ENCODE measurements around the gene RAX. TPM values are rescaled to one million over a fixed set of nuclear protein-coding genes. Genes with fewer than 3 reads are reported as not detected.

The RAX gene
- total RNA-seq, 1 donor from 2014 or later = not detected

- peaks cover 26% of the 10 kb centered on the region for H3K4me1 ChIP-seq
- TF ChIP-seq POLR2AphosphoS5 (IDR thresholded peaks at IDR 0.05; ENCODE audit: insufficient read depth in 1 of 2, low read depth in 1 of 2) (no peak), POLR2A (IDR thresholded peaks at IDR 0.05) (no peak), CTCF (IDR thresholded peaks at IDR 0.05) (no peak)
- no peaks in the 10 kb centered on the region for H3K36me3 ChIP-seq
- no peaks in the 10 kb centered on the region for H3K9me3 ChIP-seq
- no peak for DNase-seq (ENCODE audit: extremely low spot score in 2 of 2)
- H3K27me3 ChIP-seq = peaks cover 16% of the 10 kb centered on the region
- no peak overlapping the region for H3K4me3 ChIP-seq
- intact Hi-C loops (cut with DNase I) = no loop called here
- H3K27ac ChIP-seq = no peak overlapping the region
These were observed 2.2 kb upstream of the RAX start for GRCh38 chr18:59275406-59275949.

- H3K27ac ChIP-seq = no peak overlapping the region
- H3K27me3 ChIP-seq = peaks cover 21% of the 10 kb centered on the region
- no peaks in the 10 kb centered on the region for H3K9me3 ChIP-seq
- TF ChIP-seq CTCF (IDR thresholded peaks at IDR 0.05) (no peak), POLR2AphosphoS5 (IDR thresholded peaks at IDR 0.05; ENCODE audit: insufficient read depth in 1 of 2, low read depth in 1 of 2) (no peak), POLR2A (IDR thresholded peaks at IDR 0.05) (no peak)
- no peak for DNase-seq (ENCODE audit: extremely low spot score in 2 of 2)
- H3K36me3 ChIP-seq = no peaks in the 10 kb centered on the region
- intact Hi-C loops (cut with DNase I) = no loop called here
- peaks cover 26% of the 10 kb centered on the region for H3K4me1 ChIP-seq
- no peak overlapping the region for H3K4me3 ChIP-seq
These were observed 1.3 kb upstream of the RAX start for GRCh38 chr18:59274533-59274928.

GRCh38 chr18:59273759-59274532 is 692 bp upstream of the RAX start:
- peaks cover 23% of the 10 kb centered on the region for H3K27me3 ChIP-seq
- peak overlapping the region in 1 of 2 donors; percentile 12 for H3K4me3 ChIP-seq
- intact Hi-C loops (cut with DNase I) = no loop called here
- H3K36me3 ChIP-seq = no peaks in the 10 kb centered on the region
- TF ChIP-seq CTCF (IDR thresholded peaks at IDR 0.05) = no peak
- no peak for TF ChIP-seq POLR2AphosphoS5 (IDR thresholded peaks at IDR 0.05; ENCODE audit: insufficient read depth in 1 of 2, low read depth in 1 of 2)
- no peak for TF ChIP-seq POLR2A (IDR thresholded peaks at IDR 0.05)
- DNase-seq (ENCODE audit: extremely low spot score in 2 of 2) = no peak
- no peak overlapping the region for H3K27ac ChIP-seq
- no peaks in the 10 kb centered on the region for H3K9me3 ChIP-seq
- H3K4me1 ChIP-seq = peaks cover 27% of the 10 kb centered on the region

- no peaks in the 10 kb centered on the region for H3K36me3 ChIP-seq
- no peaks in the 10 kb centered on the region for H3K9me3 ChIP-seq
- no peak for TF ChIP-seq POLR2A (IDR thresholded peaks at IDR 0.05)
- no peak for TF ChIP-seq POLR2AphosphoS5 (IDR thresholded peaks at IDR 0.05; ENCODE audit: insufficient read depth in 1 of 2, low read depth in 1 of 2)
- no peak for TF ChIP-seq CTCF (IDR thresholded peaks at IDR 0.05)
- no peak for DNase-seq (ENCODE audit: extremely low spot score in 2 of 2)
- peaks cover 33% of the 10 kb centered on the region for H3K4me1 ChIP-seq
- H3K27ac ChIP-seq = no peak overlapping the region
- intact Hi-C loops (cut with DNase I) = no loop called here
- peak overlapping the region; percentile 29 to 42 for H3K4me3 ChIP-seq
- H3K27me3 ChIP-seq = peaks cover 29% of the 10 kb centered on the region
These were observed 899 bp downstream of the RAX start for GRCh38 chr18:59272221-59272888.
